Measurements from ENCODE around the gene SLC35B2. TPM values are rescaled to one million over a fixed set of nuclear protein-coding genes. Genes with fewer than 3 reads are reported as not detected.

SLC35B2 gene
- total and polyA plus RNA-seq, 10 of the 15 experiments (the other 5 are each of a cell fraction or from before 2014, with no cell fraction given) = 11.3 to 45.4 (median 33.8) TPM

DNA sequence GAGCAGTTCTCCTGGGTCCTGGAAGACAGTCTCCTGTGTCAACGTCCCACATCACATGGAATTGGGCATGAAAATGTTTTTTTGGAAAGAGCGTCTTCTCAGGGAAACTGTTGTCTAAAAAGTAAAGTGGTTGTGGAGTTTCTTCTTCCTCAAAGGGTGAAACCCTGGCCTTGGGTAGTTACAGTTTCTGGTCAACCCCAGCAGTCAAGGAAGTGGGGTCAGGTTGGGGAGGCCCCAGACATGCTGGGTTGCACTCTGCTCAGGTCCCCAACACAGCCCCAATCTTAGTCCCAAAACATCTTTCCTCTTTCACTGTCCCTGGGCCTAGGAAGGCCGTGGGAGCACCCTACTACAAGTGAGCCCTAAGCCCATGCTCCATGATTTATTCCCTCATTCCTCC is 9.0 kb upstream of the SLC35B2 start (continued):
- TF ChIP-seq, protein P1, sequence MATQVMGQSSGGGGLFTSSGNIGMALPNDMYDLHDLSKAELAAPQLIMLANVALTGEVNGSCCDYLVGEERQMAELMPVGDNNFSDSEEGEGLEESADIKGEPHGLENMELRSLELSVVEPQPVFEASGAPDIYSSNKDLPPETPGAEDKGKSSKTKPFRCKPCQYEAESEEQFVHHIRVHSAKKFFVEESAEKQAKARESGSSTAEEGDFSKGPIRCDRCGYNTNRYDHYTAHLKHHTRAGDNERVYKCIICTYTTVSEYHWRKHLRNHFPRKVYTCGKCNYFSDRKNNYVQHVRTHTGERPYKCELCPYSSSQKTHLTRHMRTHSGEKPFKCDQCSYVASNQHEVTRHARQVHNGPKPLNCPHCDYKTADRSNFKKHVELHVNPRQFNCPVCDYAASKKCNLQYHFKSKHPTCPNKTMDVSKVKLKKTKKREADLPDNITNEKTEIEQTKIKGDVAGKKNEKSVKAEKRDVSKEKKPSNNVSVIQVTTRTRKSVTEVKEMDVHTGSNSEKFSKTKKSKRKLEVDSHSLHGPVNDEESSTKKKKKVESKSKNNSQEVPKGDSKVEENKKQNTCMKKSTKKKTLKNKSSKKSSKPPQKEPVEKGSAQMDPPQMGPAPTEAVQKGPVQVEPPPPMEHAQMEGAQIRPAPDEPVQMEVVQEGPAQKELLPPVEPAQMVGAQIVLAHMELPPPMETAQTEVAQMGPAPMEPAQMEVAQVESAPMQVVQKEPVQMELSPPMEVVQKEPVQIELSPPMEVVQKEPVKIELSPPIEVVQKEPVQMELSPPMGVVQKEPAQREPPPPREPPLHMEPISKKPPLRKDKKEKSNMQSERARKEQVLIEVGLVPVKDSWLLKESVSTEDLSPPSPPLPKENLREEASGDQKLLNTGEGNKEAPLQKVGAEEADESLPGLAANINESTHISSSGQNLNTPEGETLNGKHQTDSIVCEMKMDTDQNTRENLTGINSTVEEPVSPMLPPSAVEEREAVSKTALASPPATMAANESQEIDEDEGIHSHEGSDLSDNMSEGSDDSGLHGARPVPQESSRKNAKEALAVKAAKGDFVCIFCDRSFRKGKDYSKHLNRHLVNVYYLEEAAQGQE (IDR thresholded peaks at IDR 0.05; ENCODE audit: low read depth, low read length) = no peak
- TF ChIP-seq, protein P2, sequence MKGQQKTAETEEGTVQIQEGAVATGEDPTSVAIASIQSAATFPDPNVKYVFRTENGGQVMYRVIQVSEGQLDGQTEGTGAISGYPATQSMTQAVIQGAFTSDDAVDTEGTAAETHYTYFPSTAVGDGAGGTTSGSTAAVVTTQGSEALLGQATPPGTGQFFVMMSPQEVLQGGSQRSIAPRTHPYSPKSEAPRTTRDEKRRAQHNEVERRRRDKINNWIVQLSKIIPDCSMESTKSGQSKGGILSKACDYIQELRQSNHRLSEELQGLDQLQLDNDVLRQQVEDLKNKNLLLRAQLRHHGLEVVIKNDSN (IDR thresholded peaks at IDR 0.05; ENCODE audit: borderline replicate concordance, extremely low read length, insufficient read depth, low read depth, low read length) = no peak
- TF ChIP-seq TCF12 (IDR thresholded peaks at IDR 0.05; ENCODE audit: low read depth, low read length) (0 out of 2 replicates have a peak, but pooled peaks have one; percentile 23), NFXL1 (IDR thresholded peaks at IDR 0.05; ENCODE audit: borderline replicate concordance) (no peak), CBX3 (IDR thresholded peaks at IDR 0.05; ENCODE audit: borderline replicate concordance, low read depth) (no peak), ZNF24 (IDR thresholded peaks at IDR 0.05) (peak; percentile 85), FOS (IDR thresholded peaks at IDR 0.05; ENCODE audit: borderline replicate concordance, extremely low read depth, insufficient read length) (no peak), TCF7 (IDR thresholded peaks at IDR 0.05; ENCODE audit: borderline replicate concordance) (no peak), ZZZ3 (IDR thresholded peaks at IDR 0.05; ENCODE audit: control insufficient read depth, insufficient read length, low read depth) (no peak), SIN3A (IDR thresholded peaks at IDR 0.05; ENCODE audit: low read depth, low read length) (no peak)
- TF ChIP-seq, protein P3, sequence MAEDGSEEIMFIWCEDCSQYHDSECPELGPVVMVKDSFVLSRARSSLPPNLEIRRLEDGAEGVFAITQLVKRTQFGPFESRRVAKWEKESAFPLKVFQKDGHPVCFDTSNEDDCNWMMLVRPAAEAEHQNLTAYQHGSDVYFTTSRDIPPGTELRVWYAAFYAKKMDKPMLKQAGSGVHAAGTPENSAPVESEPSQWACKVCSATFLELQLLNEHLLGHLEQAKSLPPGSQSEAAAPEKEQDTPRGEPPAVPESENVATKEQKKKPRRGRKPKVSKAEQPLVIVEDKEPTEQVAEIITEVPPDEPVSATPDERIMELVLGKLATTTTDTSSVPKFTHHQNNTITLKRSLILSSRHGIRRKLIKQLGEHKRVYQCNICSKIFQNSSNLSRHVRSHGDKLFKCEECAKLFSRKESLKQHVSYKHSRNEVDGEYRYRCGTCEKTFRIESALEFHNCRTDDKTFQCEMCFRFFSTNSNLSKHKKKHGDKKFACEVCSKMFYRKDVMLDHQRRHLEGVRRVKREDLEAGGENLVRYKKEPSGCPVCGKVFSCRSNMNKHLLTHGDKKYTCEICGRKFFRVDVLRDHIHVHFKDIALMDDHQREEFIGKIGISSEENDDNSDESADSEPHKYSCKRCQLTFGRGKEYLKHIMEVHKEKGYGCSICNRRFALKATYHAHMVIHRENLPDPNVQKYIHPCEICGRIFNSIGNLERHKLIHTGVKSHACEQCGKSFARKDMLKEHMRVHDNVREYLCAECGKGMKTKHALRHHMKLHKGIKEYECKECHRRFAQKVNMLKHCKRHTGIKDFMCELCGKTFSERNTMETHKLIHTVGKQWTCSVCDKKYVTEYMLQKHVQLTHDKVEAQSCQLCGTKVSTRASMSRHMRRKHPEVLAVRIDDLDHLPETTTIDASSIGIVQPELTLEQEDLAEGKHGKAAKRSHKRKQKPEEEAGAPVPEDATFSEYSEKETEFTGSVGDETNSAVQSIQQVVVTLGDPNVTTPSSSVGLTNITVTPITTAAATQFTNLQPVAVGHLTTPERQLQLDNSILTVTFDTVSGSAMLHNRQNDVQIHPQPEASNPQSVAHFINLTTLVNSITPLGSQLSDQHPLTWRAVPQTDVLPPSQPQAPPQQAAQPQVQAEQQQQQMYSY (CRISPR knock-in tag; IDR thresholded peaks at IDR 0.05) = no peak

All from GM12878 (cell line).